Measurements from ENCODE around the gene ZNF750.

The ZNF750 gene

GRCh38 chr17:82832881-82833475 lies 6.8 kb downstream of the ZNF750 start:
- no peak for DNase-seq

DNA sequence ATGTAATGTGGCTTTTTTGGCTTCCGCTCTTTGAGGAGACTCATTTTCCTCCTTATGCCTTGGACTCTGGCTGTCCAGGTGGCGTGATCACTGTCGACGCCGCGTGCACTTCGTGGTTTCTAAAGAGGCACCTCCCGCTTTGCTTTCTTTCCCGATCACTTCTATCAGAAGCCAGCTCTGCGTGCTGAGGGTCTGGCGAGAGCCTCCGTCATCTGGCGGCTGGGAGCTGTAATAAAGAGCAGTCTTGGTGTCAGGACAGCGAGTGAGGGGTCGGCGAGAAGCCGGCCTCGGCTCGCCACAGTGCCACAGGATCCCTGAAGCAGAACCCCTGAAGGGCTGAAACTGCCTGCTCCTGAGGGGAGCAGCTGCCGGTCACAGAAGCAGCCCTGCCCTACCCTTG lies 7.4 kb downstream of the ZNF750 start:
- DNase-seq = no peak

DNA sequence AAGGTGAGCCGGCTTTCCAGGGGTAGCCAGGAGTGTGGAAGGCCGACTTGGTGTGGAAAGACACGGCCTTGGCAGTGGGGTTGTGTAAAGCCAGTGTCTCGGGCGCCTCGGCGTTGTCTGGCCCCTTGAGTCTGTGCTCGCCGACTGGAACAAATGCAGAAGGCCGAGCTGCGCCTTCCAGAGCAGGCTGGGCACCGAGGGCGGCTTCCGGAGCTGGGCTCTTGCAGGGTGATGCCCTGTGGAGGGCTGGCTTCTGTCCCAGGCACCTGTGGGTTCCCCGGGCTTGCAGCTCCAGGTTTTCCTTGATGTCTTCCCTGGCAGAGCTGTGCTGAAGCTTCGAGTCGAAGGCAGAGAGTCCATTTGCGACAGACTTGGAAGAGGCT lies 8.0 kb downstream of the ZNF750 start:
- no peak for DNase-seq

GRCh38 chr17:82831041-82831817 lies 8.6 kb downstream of the ZNF750 start:
- no peak for DNase-seq

GRCh38 chr17:82830249-82830661 lies 9.6 kb downstream of the ZNF750 start:
- DNase-seq = no peak

DNA sequence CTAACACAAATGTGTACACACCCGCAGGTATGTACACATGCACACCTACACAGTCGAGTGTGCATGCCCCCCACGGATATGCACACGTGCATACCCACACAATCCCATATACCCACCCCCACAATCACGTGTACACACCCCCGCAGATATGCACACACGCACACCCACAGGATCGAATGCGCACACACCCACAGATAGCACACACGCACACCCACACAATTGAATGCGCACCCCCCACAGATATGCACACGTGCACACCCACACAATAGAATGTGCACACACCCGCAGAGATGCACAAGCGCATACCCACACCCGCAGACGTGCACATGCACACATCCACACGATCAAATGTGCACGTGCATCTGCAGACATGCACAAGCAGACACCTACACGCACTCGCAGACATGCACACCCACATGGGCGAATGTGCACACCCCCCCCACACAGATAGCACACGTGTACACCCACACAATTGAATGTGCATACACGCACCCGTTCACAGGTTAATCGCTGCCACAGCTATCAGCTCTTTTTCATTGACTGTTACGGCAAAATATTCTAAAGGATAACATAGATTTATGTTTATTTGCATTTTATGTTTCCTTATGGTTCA lies 10.8 kb downstream of the ZNF750 start:
- DNase-seq = no peak

DNA sequence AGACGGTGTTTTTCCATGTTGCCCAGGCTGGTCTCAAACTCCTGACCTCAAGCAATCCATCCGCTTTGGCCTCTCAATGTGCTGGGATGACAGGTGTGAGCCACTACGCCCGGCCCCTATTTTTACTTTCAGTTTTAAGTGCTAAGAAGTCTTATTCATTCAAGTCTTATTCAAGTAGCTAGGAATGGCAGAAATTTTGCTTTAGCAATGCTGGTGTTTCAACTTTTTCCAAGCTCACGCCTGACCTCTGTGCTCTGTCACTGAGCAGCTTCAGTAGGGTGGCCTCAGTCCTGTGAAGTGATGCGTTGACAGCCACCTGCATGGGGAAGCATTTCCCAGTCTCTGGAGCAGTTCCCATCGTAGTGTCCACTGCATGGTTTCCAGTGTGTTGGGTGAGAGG lies 12.9 kb downstream of the ZNF750 start:
- no peak for DNase-seq

DNA sequence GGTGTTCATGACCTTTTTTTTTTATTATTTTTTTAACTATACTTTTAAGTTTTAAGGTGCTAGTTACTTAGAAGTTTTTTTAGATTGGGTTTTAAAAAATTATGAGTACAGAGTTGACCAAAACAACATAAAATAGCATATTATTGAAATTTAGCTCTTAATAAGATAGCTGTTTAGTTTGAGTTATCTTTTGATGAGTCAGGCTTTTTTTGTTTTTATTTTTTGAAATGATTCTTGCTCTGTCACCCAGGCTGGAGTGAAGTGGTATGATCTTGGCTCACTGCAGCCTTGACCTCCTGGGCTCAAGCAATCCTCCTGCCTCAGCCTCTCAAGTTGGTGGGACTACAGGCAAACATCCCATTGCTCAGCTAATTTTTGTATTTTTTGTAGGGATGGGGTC lies 13.6 kb downstream of the ZNF750 start:
- DNase-seq = no peak

DNA sequence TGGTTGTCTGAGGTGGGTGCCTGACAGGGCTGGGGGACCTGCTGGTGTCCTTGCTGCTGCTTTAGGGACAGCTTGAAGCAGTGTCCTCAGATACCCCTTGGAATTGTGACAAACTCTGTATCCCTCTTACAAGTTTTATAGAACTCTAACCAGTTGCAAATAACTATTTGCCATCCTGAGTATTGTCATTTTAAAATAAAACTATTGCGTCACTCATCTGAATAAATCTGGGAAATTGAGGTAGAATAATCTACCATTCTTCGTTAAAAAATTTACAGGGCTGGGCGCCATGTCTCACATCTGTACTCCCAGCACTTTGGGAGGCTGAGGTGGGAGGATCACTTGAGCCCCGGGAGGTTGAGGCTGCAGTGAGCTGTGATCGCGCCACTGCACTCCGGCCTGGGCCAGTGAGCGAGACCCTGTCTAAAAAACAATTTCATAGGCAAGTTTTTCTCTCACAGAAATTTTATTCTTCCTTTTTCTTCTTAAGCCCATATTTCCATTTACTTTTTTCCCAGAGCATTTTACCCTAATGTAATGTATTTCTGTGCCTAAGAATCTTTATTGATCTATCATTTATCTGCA lies 14.2 kb downstream of the ZNF750 start:
- DNase-seq = no peak

GRCh38 chr17:82823004-82823403 lies 16.8 kb downstream of the ZNF750 start:
- DNase-seq = no peak

DNA sequence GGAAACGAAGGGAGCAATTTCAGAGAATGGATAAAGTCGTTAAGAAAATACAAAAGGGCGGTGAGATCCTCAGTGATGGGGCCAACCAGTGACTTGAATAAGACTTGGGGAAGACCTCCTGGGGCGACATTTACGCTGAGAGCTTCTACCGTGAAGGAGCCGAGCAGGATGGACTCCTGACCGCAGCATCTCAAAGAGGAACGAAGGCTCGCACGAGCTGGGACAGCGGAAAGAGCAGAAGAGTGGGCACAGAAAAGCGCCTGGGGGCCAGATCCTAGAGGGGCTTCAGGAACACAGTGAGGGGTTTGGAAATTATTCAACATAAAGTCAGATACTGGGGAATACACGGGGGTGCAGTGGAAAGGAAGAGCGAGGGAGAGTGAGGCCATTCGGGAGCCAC lies 17.5 kb downstream of the ZNF750 start:
- no peak for DNase-seq

DNA sequence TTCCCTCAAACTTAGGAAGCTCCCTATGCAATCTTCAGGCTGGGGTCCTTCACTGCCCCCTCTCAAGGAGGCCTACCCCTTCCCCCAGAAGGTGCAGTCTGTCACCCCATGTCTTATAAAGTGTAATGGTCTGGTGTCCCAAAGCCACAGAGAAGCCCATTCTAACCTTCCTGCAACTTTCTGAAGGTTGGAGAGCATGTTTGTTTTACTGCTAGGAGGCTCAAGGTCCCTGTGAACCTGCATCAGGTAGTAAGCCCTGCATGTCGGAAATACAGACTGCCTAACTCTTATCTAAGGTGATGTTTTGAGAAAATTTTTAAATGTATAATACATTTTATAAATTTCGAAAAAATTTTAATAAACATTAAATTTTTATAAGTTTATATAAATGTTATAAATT lies 18.3 kb downstream of the ZNF750 start:
- no peak for DNase-seq

GRCh38 chr17:82820278-82821251 lies 19.3 kb downstream of the ZNF750 start:
- no peak for DNase-seq

- no peak for DNase-seq
These were observed 21.9 kb downstream of the ZNF750 start for GRCh38 chr17:82817947-82818346.

DNA sequence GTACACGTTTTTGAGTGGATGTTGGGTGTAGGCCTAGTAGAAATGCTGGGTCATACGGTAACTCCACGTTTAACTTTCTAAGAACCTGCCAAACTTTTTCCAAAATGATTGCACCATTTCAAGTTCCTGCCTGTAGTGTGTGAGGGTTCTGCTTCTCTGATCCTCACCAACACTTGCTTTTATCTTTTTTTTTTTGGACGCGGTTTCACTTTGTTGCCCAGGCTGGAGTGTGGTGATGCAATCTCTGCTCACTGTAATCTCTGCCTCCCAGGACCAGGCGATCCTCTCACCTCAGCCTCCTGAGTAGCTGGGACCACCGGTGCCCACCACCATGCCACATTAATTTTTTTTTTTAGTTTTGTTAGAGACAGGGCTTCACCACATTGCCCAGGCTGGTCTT lies 23.5 kb downstream of the ZNF750 start:
- no peak for DNase-seq

DNA sequence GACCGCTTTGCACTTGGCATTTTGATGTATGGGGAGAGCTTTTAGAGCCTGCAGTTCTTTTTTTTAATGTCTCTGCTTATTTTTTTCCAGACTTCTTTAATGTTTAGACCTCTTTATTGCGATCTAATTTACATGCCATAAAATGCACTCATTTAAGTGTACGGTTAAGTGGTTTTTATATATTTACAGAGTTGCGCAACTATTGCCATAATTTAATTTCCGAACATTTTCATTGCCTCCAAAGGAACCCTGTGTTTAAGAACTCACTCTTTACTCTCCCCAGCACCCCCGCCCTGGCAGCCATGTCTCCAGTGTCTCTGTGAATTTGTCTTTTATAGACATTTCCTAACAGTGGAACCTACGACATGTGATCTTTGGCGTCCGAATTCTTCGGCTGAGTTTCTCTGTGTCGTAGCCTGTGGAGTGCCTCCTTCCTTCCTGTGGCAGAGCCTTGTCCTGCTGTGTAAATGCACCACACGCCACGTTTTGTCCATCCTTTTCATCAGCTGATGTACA lies 24.0 kb downstream of the ZNF750 start:
- no peak for DNase-seq

GRCh38 chr17:82815354-82815753 lies 24.5 kb downstream of the ZNF750 start:
- DNase-seq = no peak

DNA sequence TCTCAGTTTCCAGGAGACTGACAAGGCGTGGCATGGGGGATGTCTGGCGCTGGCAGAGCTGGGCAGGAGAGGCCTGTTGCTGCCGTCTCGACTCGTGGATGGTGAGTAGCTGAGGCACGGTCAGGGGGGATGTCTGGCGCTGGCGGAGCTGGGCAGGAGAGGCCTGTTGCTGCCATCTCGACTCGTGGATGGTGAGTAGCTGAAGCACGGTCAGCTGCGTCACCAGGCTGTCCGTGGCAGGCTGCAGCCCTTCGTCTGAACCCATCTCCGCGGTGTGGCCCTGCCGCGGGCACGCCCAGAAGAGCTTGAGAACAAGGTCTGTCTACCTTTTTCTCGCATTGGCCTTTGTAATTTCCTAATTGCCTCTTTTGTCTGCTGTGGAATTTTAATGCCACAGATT lies 25.0 kb downstream of the ZNF750 start:
- DNase-seq = no peak

GRCh38 chr17:82813299-82814051 lies 26.3 kb downstream of the ZNF750 start:
- DNase-seq = no peak

GRCh38 chr17:82812601-82813000 lies 27.2 kb downstream of the ZNF750 start:
- DNase-seq = no peak

- no peak for DNase-seq
These were observed 27.8 kb downstream of the ZNF750 start for GRCh38 chr17:82812058-82812457.
